ENCODE results near the gene SLC1A6.

SLC1A6 gene

GRCh38 chr19:15010501-15011300 lies 31.0 kb upstream of the SLC1A6 start:
- TF ChIP-seq CTCF (conservative IDR thresholded peaks at IDR 0.05), result no peak
- TF ChIP-seq ZFX (IDR thresholded peaks at IDR 0.05), result no peak
- no peak overlapping the region for H3K27ac ChIP-seq

DNA sequence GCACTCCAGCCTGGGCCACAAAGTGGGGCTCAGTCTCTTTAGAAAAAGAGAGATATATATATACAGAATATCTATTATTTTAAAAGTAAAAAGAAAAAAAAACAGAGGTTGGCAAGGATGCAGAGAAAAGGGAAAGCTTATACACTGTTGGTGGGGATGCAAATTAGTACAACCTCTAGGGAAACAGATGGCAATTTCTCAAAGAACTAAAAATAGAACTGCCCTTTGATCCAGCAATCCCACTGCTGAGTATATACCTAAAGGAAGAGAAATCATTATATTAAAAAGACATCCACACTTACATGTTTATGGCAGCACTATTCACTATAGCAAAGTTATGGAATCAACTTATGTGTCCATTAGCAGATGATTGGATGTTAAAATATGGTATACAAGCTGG lies 28.6 kb upstream of the SLC1A6 start:
- TF ChIP-seq ZFX (IDR thresholded peaks at IDR 0.05), result no peak
- TF ChIP-seq CTCF (conservative IDR thresholded peaks at IDR 0.05), result no peak
- no peak overlapping the region for H3K27ac ChIP-seq

GRCh38 chr19:14997981-14998380 lies 18.3 kb upstream of the SLC1A6 start:
- H3K27ac ChIP-seq, result no peak overlapping the region
- TF ChIP-seq CTCF (conservative IDR thresholded peaks at IDR 0.05), result no peak
- no peak for TF ChIP-seq ZFX (IDR thresholded peaks at IDR 0.05)

DNA sequence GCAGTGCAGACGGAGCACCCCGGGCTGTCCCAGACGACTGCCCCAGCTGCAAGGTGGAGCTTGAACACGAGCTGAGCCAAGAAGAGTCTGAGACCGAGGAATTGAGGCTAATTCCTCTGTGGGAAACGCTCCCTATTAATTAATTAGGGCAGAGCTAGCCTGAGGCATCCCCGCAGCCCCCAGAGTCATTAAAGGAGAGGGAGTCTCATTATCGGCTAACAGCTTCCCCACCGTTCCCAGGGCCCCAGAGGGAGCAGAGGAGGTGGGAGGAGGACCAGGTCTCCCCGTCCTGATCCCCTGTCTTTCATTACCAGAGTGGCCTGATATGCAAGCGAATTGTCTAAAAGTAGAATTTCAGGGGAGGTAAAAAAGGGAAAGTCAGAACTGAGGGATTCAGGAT lies 13.1 kb upstream of the SLC1A6 start:
- TF ChIP-seq CTCF (conservative IDR thresholded peaks at IDR 0.05) (no peak), ZFX (IDR thresholded peaks at IDR 0.05) (no peak)
- no peak overlapping the region for H3K27ac ChIP-seq

- TF ChIP-seq ZFX (IDR thresholded peaks at IDR 0.05) (no peak), CTCF (conservative IDR thresholded peaks at IDR 0.05) (no peak)
- no peak overlapping the region for H3K27ac ChIP-seq
These were observed 5.5 kb upstream of the SLC1A6 start for GRCh38 chr19:14985133-14985532.

- TF ChIP-seq CTCF (conservative IDR thresholded peaks at IDR 0.05) (no peak), ZFX (IDR thresholded peaks at IDR 0.05) (no peak)
- no peak overlapping the region for H3K27ac ChIP-seq
These were observed 1.4 kb downstream of the SLC1A6 start for GRCh38 chr19:14978161-14978776.

- H3K27ac ChIP-seq, result no peak overlapping the region
- TF ChIP-seq CTCF (conservative IDR thresholded peaks at IDR 0.05) (no peak), ZFX (IDR thresholded peaks at IDR 0.05) (no peak)
These were observed 2.5 kb downstream of the SLC1A6 start for GRCh38 chr19:14977128-14977527.
